ENCODE results near the gene MAP4K2. TPM values are rescaled to one million over a fixed set of nuclear protein-coding genes. Genes with fewer than 3 reads are reported as not detected.
A peak's percentile ranks its signal among the peaks of the same experiment; 100 is the strongest.

The MAP4K2 gene
- total and polyA plus RNA-seq, 12 donors, result 4.6 to 19.9 (median 8.4) TPM

DNA sequence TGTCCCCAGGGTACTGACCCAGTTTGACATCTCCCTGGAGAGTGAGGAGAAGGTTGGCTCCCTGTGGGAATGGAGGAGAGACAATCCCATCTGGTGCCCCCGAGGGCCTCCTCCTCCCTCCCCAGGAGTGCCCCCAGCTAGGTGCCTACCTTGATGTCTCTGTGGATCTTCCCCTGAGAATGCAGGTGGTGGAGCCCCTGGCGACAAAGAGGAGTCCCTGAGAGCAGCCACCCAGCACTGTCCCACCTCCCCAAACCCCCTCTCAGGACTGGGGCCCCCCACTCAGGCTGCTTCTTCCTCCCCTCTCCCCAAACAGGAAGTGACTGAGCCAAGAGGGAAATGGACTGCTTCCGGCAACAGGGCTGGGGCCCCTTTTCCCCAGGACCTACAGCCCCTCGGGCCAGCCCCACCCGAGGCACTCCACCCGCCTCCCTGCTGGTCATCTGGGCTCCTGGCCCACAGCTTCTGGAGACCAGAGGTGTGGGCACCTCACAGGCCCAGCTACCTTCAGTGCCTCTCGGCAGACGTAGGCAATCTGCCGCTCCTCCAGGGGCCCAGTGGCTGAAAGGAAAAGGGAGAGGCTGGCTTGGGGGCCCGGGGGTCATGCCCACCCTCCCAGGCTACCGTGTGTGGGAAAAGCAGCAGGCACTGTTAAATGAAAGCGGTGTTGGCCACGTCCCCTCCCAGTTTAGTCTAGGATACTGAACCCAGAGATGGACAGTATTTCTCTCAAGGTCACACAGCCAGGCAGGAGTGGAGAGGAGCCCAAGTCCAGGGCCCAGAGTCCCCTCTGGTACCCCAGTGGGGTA, 1.2 kb downstream of the MAP4K2 start:
- 48 to 52% methylated on average over 13 of the region's 13 CpGs for WGBS, 2 donors
- TF ChIP-seq, protein P1, sequence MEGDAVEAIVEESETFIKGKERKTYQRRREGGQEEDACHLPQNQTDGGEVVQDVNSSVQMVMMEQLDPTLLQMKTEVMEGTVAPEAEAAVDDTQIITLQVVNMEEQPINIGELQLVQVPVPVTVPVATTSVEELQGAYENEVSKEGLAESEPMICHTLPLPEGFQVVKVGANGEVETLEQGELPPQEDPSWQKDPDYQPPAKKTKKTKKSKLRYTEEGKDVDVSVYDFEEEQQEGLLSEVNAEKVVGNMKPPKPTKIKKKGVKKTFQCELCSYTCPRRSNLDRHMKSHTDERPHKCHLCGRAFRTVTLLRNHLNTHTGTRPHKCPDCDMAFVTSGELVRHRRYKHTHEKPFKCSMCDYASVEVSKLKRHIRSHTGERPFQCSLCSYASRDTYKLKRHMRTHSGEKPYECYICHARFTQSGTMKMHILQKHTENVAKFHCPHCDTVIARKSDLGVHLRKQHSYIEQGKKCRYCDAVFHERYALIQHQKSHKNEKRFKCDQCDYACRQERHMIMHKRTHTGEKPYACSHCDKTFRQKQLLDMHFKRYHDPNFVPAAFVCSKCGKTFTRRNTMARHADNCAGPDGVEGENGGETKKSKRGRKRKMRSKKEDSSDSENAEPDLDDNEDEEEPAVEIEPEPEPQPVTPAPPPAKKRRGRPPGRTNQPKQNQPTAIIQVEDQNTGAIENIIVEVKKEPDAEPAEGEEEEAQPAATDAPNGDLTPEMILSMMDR (IDR thresholded peaks at IDR 0.05), result no peak
- intact Hi-C loops (cut with DNase I), result loop anchor here in 1 of 10 donors (2.0 kb wide), 1 partner anchor 23 kb away; the partner anchor contains the start of gene SF1
- no peak for DNase-seq
- H3K9me3 ChIP-seq, result no peaks in the 10 kb centered on the region
- peaks cover 14 to 46% (median 26%) of the 10 kb centered on the region in 9 donors for H3K4me1 ChIP-seq
- peak in 4 of 8 donors; percentile 1 to 16 (median 6) for ATAC-seq
- peaks cover 0 to 57% (median 12%) of the 10 kb centered on the region in 9 donors for H3K36me3 ChIP-seq
- peak overlapping the region; percentile 63 to 97 (median 90) for H3K27ac ChIP-seq
- peak overlapping the region in 9 of 10 donors; percentile 56 to 92 (median 70) for H3K4me3 ChIP-seq
- H3K27me3 ChIP-seq, result no peaks in the 10 kb centered on the region

DNA sequence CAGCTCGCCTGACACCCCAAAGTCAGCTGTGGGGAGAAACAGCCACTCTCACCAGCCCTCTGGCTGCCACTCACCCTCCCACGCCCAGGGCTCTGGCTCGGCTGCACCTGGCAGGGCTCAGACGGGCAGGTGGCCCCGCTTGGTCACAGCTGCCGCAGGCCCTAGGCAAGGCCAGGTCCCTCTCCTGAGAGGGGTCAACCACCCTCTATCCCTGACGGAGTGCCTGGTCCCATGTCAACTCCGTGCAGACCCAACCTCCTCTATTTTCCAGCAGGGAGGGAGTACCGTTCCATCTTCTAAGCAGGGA, 1.9 kb downstream of the MAP4K2 start:
- Histone ChIP-seq H3K4me1 (peaks cover 14 to 46% (median 26%) of the 10 kb centered on the region in 9 donors), H3K27ac (peak overlapping the region in 9 of 10 donors; percentile 76 to 97 (median 90)), H3K4me3 (peak overlapping the region in 1 of 10 donors; percentile 72), H3K36me3 (peaks cover 0 to 57% (median 9%) of the 10 kb centered on the region in 9 donors), H3K27me3 (no peaks in the 10 kb centered on the region), H3K9me3 (no peaks in the 10 kb centered on the region)
- TF ChIP-seq, protein P1 (IDR thresholded peaks at IDR 0.05), result no peak
- no peak for ATAC-seq
- intact Hi-C loops (cut with DNase I), result no loop called here
- 82 to 84% methylated on average over 9 of the region's 9 CpGs for WGBS, 2 donors
- DNase-seq, result no peak

DNA sequence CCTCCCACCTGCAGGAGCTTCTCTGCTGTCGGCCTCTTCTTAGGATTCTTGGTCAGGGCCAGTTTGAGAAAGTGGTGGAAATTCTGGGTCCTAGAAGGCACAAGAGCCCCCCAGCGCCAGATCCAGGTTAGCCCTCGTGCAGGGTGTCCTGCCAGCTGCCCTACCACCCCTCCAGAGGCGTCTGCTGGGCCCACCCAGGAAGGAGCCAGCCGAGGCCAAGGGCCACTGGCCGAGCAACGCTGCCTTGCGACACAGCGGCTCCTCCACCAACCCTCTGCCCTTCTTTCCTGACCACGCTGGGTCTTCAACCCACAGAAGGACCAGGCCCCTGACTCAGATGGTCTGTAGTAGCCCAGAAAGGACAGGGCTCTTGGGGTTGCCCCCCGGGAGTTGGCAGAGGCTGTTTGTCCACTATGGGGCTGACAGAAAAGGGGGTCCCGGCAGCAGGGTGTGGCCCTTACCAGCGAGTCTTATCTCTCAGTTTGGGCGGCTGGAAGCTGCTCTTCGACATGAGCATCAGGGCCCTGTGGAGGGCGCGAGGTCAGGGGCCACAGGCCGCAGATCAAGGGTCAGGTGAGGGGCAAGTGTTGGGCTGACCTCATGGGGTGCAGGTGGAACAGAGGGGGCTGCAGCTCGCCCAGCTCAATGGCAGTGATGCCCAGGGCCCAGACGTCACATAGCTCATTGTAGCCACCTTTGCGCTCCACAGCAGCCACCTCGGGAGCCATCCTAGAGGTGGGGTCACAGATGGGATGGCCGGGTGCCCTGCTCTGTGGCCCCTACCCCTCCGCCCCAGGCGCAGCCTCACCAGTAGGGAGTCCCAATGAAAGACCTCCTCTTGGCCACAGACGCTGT, 2.5 kb downstream of the MAP4K2 start:
- ATAC-seq (no peak), DNase-seq (no peak)
- Histone ChIP-seq H3K4me1 (peaks cover 14 to 46% (median 26%) of the 10 kb centered on the region in 9 donors), H3K9me3 (no peaks in the 10 kb centered on the region), H3K27me3 (no peaks in the 10 kb centered on the region), H3K27ac (peak overlapping the region in 6 of 10 donors; percentile 30 to 97 (median 84)), H3K4me3 (no peak overlapping the region), H3K36me3 (peaks cover 0 to 54% (median 5%) of the 10 kb centered on the region in 9 donors)
- 75 to 78% methylated on average over 26 of the region's 26 CpGs for WGBS, 2 donors
- intact Hi-C loops (cut with DNase I), result no loop called here
- TF ChIP-seq, protein P1 (IDR thresholded peaks at IDR 0.05), result no peak

DNA sequence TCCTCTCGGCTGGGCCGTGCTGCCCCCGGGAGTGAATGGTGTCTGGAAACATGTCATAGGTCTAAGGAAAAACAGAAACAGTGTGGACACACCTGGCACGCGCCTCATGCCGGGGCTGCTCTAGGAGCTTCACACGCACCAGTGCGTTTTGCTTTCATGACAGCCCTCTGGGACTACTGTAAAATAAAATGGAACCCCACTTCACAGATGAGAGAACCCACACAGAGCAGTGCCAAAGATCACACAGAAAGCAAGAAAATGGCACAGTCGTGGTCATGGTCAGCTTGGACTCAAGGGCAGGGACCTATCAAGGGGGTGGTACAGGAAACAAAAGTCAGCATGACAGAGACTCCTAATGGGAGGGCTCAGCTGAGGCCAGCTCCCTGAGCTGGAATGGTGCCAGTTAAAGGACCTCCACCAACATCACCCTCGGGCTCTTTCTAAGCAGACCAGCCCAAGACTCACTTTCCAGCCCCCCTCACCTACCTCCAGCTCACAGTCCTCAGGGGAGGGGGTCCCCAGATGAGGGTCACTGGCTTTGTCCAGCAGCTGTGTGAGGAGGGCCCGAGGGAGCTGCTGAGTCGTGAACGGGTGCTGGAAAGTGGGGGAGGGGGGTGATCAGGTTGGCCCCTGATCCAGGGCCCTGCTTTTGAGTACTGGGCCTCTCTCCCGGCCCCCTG, 3.3 kb downstream of the MAP4K2 start:
- DNase-seq, result no peak
- Histone ChIP-seq H3K4me3 (no peak overlapping the region), H3K36me3 (peaks cover 0 to 51% (median 0%) of the 10 kb centered on the region in 9 donors), H3K4me1 (peaks cover 14 to 44% (median 27%) of the 10 kb centered on the region in 9 donors), H3K27me3 (no peaks in the 10 kb centered on the region), H3K9me3 (no peaks in the 10 kb centered on the region), H3K27ac (peak overlapping the region in 6 of 10 donors; percentile 9 to 97 (median 56))
- no peak for ATAC-seq
- WGBS, 2 donors, result 64 to 67% methylated on average over 14 of the region's 14 CpGs
- TF ChIP-seq, protein P1 (IDR thresholded peaks at IDR 0.05), result no peak
- intact Hi-C loops (cut with DNase I), result no loop called here

Data from heart right ventricle (tissue), 16 donors.